Measurements from ENCODE around the gene NTRK2. TPM values are rescaled to one million over a fixed set of nuclear protein-coding genes. Genes with fewer than 3 reads are reported as not detected.

NTRK2 gene
- total and polyA plus RNA-seq, 10 of the 15 experiments (the other 5 are each of a cell fraction or from before 2014, with no cell fraction given) = 0.42 to 4.6 (median 0.65) TPM

DNA sequence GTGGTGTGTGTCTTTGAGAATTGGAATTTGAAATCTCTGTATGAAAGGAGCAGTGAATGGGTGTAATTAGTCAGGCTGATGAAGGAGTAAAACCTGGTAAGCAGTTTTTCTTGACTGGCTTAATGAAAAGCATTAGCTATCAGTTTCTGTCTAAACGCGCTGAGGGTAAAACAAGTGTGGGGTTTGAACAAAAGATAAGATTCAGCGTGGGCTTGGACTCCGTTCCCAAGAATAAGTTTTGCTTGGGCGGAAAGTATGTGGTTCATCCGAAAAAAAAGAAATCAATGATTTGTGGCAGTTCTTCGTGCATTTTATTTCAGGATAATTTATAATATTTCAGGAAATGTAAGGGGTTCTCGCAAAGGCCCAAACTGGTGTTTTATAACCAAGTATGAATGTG, 217.3 kb downstream of the NTRK2 start (continued):
- TF ChIP-seq, protein P1, sequence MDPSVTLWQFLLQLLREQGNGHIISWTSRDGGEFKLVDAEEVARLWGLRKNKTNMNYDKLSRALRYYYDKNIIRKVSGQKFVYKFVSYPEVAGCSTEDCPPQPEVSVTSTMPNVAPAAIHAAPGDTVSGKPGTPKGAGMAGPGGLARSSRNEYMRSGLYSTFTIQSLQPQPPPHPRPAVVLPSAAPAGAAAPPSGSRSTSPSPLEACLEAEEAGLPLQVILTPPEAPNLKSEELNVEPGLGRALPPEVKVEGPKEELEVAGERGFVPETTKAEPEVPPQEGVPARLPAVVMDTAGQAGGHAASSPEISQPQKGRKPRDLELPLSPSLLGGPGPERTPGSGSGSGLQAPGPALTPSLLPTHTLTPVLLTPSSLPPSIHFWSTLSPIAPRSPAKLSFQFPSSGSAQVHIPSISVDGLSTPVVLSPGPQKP (IDR thresholded peaks at IDR 0.05; ENCODE audit: low read depth, low read length) = no peak
- TF ChIP-seq ZZZ3 (IDR thresholded peaks at IDR 0.05; ENCODE audit: control insufficient read depth, insufficient read length, low read depth) (no peak), LARP7 (IDR thresholded peaks at IDR 0.05) (no peak), HDGF (IDR thresholded peaks at IDR 0.05) (no peak), RELA (IDR thresholded peaks at IDR 0.05; ENCODE audit: borderline replicate concordance, partially characterized antibody) (no peak), SMAD5 (IDR thresholded peaks at IDR 0.05; ENCODE audit: low read depth) (no peak), ATF7 (IDR thresholded peaks at IDR 0.05; ENCODE audit: low read depth) (no peak)

DNA sequence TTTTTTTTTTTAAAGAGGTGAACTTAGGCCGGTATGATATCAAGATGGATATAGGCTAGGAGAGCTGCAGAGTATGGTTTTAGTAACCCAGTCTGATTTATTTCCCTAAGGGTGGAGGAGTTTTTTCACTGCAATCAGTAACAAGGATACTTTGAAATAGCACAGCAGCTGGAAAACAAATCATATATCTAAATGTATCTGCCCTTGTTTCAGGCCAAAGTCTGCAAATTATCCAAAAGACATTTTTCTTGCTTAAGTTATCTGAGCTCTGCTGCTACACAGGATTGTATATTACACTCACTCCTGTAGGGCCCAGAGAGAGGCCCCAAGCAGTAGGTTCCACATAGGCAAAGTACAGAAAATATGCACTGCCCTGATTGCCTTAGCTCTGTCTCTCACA, 222.4 kb downstream of the NTRK2 start:
- no peak for DNase-seq (ENCODE audit: low read depth, low spot score)
- intact Hi-C loops (cut with micrococcal nuclease; ENCODE audit: unreplicated experiment) (no loop called here), in situ Hi-C loops (cut with MboI) (no loop called here)
- no TSS peak for BruUV-seq (replicated peaks)
- Histone ChIP-seq H2AFZ (ENCODE audit: control insufficient read depth, low read depth, low read length) (no peak overlapping the region), H4K20me1 (ENCODE audit: control insufficient read depth, insufficient read depth) (no peaks in the 10 kb centered on the region), H3K9ac (ENCODE audit: control insufficient read depth, insufficient read depth, low read length) (no peak overlapping the region), H3K27me3 (replicated peaks in 1 of 2; ENCODE audit: control insufficient read depth in 2 of 2, insufficient read depth in 2 of 2, low read length in 1 of 2) (no peaks in the 10 kb centered on the region), H3K4me2 (ENCODE audit: control insufficient read depth, insufficient read depth) (no peak overlapping the region), H3K27ac (ENCODE audit: control insufficient read depth, insufficient read depth) (no peak overlapping the region), H3K79me2 (ENCODE audit: control insufficient read depth, insufficient read depth, low read length) (no peaks in the 10 kb centered on the region), H3K9me3 (replicated peaks; ENCODE audit: control insufficient read depth, insufficient read depth, low read length) (no peaks in the 10 kb centered on the region), H3K4me3 (no peak overlapping the region), H3K4me1 (ENCODE audit: control insufficient read depth, insufficient read depth, low read length) (no peaks in the 10 kb centered on the region), H3K36me3 (ENCODE audit: control insufficient read depth in 2 of 2, insufficient read depth in 2 of 2, low read length in 1 of 2) (no peaks in the 10 kb centered on the region)
- ChIA-PET POLR2A (interaction anchor here (0.5 kb wide), 1 partner anchor 197 kb away, joined by 4 read pairs; no protein-coding TSS in a partner anchor), SMC1A (ENCODE audit: uncharacterized antibody, unreplicated experiment) (interaction anchor here (1.3 kb wide), 1 partner anchor 10 kb away, joined by 5 read pairs; no protein-coding TSS in a partner anchor), RAD21 (ENCODE audit: unreplicated experiment) (interaction anchor here (0.9 kb wide), 1 partner anchor 15 kb away, joined by 3 read pairs; no protein-coding TSS in a partner anchor), CTCF (interaction anchor here (1.8 kb wide), 1 partner anchor 10 kb away, joined by 3 read pairs; no protein-coding TSS in a partner anchor)
- no peak for FAIRE-seq
- TF ChIP-seq GABPA (IDR thresholded peaks at IDR 0.05; ENCODE audit: low read depth) (no peak), TCF12 (IDR thresholded peaks at IDR 0.05; ENCODE audit: low read depth, low read length) (no peak), ESRRA (IDR thresholded peaks at IDR 0.05; ENCODE audit: low read length) (no peak), ETV6 (conservative IDR thresholded peaks at IDR 0.05 in 1 of 2, IDR thresholded peaks at IDR 0.05 in 1 of 2; ENCODE audit: borderline replicate concordance in 1 of 2, low read depth in 1 of 2) (no peak), MTA3 (IDR thresholded peaks at IDR 0.05; ENCODE audit: borderline replicate concordance, low read length) (no peak), WRNIP1 (IDR thresholded peaks at IDR 0.05; ENCODE audit: borderline replicate concordance, low read depth, low read length) (no peak), YY1 (IDR thresholded peaks at IDR 0.05; ENCODE audit: low read depth, low read length) (no peak), ZZZ3 (IDR thresholded peaks at IDR 0.05; ENCODE audit: control insufficient read depth, insufficient read length, low read depth) (no peak), TCF7 (IDR thresholded peaks at IDR 0.05; ENCODE audit: borderline replicate concordance) (no peak), FOXM1 (IDR thresholded peaks at IDR 0.05; ENCODE audit: low read depth, low read length) (no peak), ATF7 (IDR thresholded peaks at IDR 0.05; ENCODE audit: low read depth) (no peak), NFYA (IDR thresholded peaks at IDR 0.05; ENCODE audit: borderline replicate concordance, low read depth, low read length) (no peak)
- TF ChIP-seq, protein P2, sequence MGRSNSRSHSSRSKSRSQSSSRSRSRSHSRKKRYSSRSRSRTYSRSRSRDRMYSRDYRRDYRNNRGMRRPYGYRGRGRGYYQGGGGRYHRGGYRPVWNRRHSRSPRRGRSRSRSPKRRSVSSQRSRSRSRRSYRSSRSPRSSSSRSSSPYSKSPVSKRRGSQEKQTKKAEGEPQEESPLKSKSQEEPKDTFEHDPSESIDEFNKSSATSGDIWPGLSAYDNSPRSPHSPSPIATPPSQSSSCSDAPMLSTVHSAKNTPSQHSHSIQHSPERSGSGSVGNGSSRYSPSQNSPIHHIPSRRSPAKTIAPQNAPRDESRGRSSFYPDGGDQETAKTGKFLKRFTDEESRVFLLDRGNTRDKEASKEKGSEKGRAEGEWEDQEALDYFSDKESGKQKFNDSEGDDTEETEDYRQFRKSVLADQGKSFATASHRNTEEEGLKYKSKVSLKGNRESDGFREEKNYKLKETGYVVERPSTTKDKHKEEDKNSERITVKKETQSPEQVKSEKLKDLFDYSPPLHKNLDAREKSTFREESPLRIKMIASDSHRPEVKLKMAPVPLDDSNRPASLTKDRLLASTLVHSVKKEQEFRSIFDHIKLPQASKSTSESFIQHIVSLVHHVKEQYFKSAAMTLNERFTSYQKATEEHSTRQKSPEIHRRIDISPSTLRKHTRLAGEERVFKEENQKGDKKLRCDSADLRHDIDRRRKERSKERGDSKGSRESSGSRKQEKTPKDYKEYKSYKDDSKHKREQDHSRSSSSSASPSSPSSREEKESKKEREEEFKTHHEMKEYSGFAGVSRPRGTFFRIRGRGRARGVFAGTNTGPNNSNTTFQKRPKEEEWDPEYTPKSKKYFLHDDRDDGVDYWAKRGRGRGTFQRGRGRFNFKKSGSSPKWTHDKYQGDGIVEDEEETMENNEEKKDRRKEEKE (IDR thresholded peaks at IDR 0.05) = no peak
- WGBS (ENCODE audit: insufficient coverage, insufficient replicate concordance, low lambda C conversion rate, missing lambda C conversion rate) = 80% methylated on average over 1 of the region's 1 CpG
- no peak for ATAC-seq
